DMS79 (cell line): Measurements from ENCODE around the gene DNAH14.
A peak's percentile ranks its signal among the peaks of the same experiment; 100 is the strongest.
"Not testable (repeated sequence)": the region's sequence is repeated elsewhere in the genome, so short reads cannot be mapped to it uniquely, and the experiment has no call there.

ENCODE experiments used
- DNase-seq: peaks from one replicate; lab custom pipeline; 2025; lab: John Stamatoyannopoulos, UW

Gene DNAH14

GRCh38 chr1:224921354-224921753 lies 8.1 kb upstream of the DNAH14 start:
- DNase-seq, result no peak

- peak; percentile 14 for DNase-seq
These were observed 6.9 kb upstream of the DNAH14 start for GRCh38 chr1:224922404-224923164.

GRCh38 chr1:224923726-224924125 lies 5.7 kb upstream of the DNAH14 start:
- DNase-seq, result no peak

- DNase-seq, result not testable (repeated sequence)
These were observed 1.8 kb upstream of the DNAH14 start for GRCh38 chr1:224927631-224928030.

GRCh38 chr1:224928906-224929305 lies 569 bp upstream of the DNAH14 start:
- DNase-seq, result no peak

GRCh38 chr1:224931605-224932004 lies 2.1 kb downstream of the DNAH14 start:
- DNase-seq, result no peak

GRCh38 chr1:224932607-224933249 lies 3.3 kb downstream of the DNAH14 start:
- no peak for DNase-seq

- no peak for DNase-seq
These were observed 4.1 kb downstream of the DNAH14 start for GRCh38 chr1:224933584-224933983.

- DNase-seq, result no peak
These were observed 9.2 kb downstream of the DNAH14 start for GRCh38 chr1:224938652-224939051.

- no peak for DNase-seq
These were observed 10.5 kb downstream of the DNAH14 start for GRCh38 chr1:224939844-224940425.

- DNase-seq, result not testable (repeated sequence)
These were observed 11.3 kb downstream of the DNAH14 start for GRCh38 chr1:224940735-224941134.

GRCh38 chr1:224945651-224946348 lies 16.3 kb downstream of the DNAH14 start:
- DNase-seq, result not testable (repeated sequence)

- DNase-seq, result not testable (repeated sequence)
These were observed 16.8 kb downstream of the DNAH14 start for GRCh38 chr1:224946349-224946691.

GRCh38 chr1:224957696-224958095 lies 28.2 kb downstream of the DNAH14 start:
- no peak for DNase-seq

GRCh38 chr1:224958490-224958889 lies 29.0 kb downstream of the DNAH14 start:
- no peak for DNase-seq

- DNase-seq, result no peak
These were observed 29.6 kb downstream of the DNAH14 start for GRCh38 chr1:224959115-224959514.

GRCh38 chr1:224959656-224960055 lies 30.2 kb downstream of the DNAH14 start:
- no peak for DNase-seq

- no peak for DNase-seq
These were observed 50.7 kb downstream of the DNAH14 start for GRCh38 chr1:224980181-224980580.

GRCh38 chr1:224981922-224982354 lies 52.5 kb downstream of the DNAH14 start:
- DNase-seq, result not testable (repeated sequence)

- no peak for DNase-seq
These were observed 58.6 kb downstream of the DNAH14 start for GRCh38 chr1:224988042-224988441.

GRCh38 chr1:224989615-224990014 lies 60.1 kb downstream of the DNAH14 start:
- no peak for DNase-seq

GRCh38 chr1:224991550-224991949 lies 62.1 kb downstream of the DNAH14 start:
- not testable (repeated sequence) for DNase-seq

GRCh38 chr1:224995602-224996001 lies 66.1 kb downstream of the DNAH14 start:
- DNase-seq, result no peak
